ENCODE data around the gene FNDC10. TPM values are rescaled to one million over a fixed set of nuclear protein-coding genes. Genes with fewer than 3 reads are reported as not detected.

The FNDC10 gene
- total RNA-seq, 6 experiments from 2014 or later: 1.6 to 4.0 (median 2.0) TPM

- DNase-seq: no peak
- TF ChIP-seq CTCF (IDR thresholded peaks at IDR 0.05): no peak
- H3K36me3 Mint-ChIP-seq (ENCODE audit: low read depth): peaks cover 5% of the 10 kb centered on the region; the same call in 1 of the 2 replicates
- H3K27ac Mint-ChIP-seq: peak overlapping the region; percentile 89
- no peaks in the 10 kb centered on the region for H3K9me3 Mint-ChIP-seq
- peak overlapping the region; percentile 36; the same call in 1 of the 2 replicates for H3K4me3 Mint-ChIP-seq
- H3K4me1 Mint-ChIP-seq (ENCODE audit: low read depth): peaks cover 24% of the 10 kb centered on the region
- peaks cover 2% of the 10 kb centered on the region for H3K27me3 Mint-ChIP-seq (ENCODE audit: insufficient read depth)
Observed at GRCh38 chr1:1554550-1554925, 45.4 kb downstream of the FNDC10 start.

GRCh38 chr1:1553821-1554494, 46.0 kb downstream of the FNDC10 start:
- Mint-ChIP-seq H3K27ac (no peak overlapping the region), H3K4me1 (ENCODE audit: low read depth) (peaks cover 24% of the 10 kb centered on the region), H3K27me3 (ENCODE audit: insufficient read depth) (peaks cover 2% of the 10 kb centered on the region), H3K36me3 (ENCODE audit: low read depth) (peaks cover 5% of the 10 kb centered on the region; the same call in 1 of the 2 replicates), H3K4me3 (no peak overlapping the region), H3K9me3 (no peaks in the 10 kb centered on the region)
- DNase-seq: no peak
- TF ChIP-seq CTCF (IDR thresholded peaks at IDR 0.05): no peak

GRCh38 chr1:1552263-1552639, 47.7 kb downstream of the FNDC10 start:
- no peak for DNase-seq
- H3K4me3 Mint-ChIP-seq: no peak overlapping the region
- H3K27ac Mint-ChIP-seq: no peak overlapping the region
- H3K9me3 Mint-ChIP-seq: no peaks in the 10 kb centered on the region
- TF ChIP-seq CTCF (IDR thresholded peaks at IDR 0.05): no peak
- peaks cover 24% of the 10 kb centered on the region for H3K4me1 Mint-ChIP-seq (ENCODE audit: low read depth)
- H3K36me3 Mint-ChIP-seq (ENCODE audit: low read depth): peaks cover 5% of the 10 kb centered on the region; the same call in 1 of the 2 replicates
- peaks cover 2% of the 10 kb centered on the region for H3K27me3 Mint-ChIP-seq (ENCODE audit: insufficient read depth)

- no peak for DNase-seq
- no peaks in the 10 kb centered on the region for H3K9me3 Mint-ChIP-seq
- peaks cover 24% of the 10 kb centered on the region for H3K4me1 Mint-ChIP-seq (ENCODE audit: low read depth)
- H3K27me3 Mint-ChIP-seq (ENCODE audit: insufficient read depth): peaks cover 2% of the 10 kb centered on the region
- peaks cover 5% of the 10 kb centered on the region; the same call in 1 of the 2 replicates for H3K36me3 Mint-ChIP-seq (ENCODE audit: low read depth)
- no peak for TF ChIP-seq CTCF (IDR thresholded peaks at IDR 0.05)
- no peak overlapping the region for H3K4me3 Mint-ChIP-seq
- H3K27ac Mint-ChIP-seq: no peak overlapping the region; the same call in 1 of the 2 replicates
Observed at GRCh38 chr1:1551524-1552262, 48.2 kb downstream of the FNDC10 start.

DNA sequence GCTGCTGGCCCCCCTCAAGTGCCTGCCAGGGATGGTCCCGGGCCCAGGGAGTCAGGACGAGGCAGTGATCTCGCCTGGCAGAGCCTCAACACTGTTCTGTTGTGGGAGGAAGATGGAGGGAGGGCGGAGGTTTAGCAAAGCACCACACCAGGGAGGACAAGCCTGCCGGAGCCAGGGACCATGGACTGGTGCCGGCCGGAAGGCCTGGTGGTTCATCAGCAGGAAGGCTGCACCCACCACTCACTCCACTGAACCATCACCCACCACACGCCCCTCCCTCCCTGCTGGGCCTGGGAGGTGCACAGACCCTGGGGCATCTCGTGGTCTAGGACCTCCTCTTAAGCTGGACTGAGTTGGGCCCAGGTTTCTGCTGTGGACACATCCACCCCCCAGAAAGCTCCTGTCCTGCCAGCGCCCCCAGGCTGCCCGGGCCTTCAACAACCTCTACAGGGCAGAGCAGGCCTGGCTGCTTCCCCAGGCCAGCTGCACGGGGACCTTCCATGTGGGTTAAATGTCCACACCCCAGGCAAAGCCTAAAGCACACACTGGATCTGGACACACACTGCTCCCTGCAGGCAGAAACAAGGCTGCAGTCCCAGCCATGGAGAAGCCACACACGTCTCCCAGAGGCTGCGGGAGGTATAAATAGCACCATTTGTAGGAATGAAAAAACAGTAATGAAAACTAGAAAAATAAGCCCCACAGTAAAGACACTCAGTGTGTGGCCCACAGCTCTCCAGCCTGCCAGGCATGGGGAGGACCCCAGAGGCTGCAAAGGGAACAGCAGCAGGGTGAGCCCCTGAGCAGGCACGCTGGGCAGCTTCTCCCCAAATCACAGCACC, 49.1 kb downstream of the FNDC10 start:
- peak; percentile 52 for DNase-seq
- H3K4me1 Mint-ChIP-seq (ENCODE audit: low read depth): peaks cover 24% of the 10 kb centered on the region
- H3K9me3 Mint-ChIP-seq: no peaks in the 10 kb centered on the region
- H3K36me3 Mint-ChIP-seq (ENCODE audit: low read depth): peaks cover 5% of the 10 kb centered on the region; the same call in 1 of the 2 replicates
- peak; percentile 72 for TF ChIP-seq CTCF (IDR thresholded peaks at IDR 0.05)
- peak overlapping the region; percentile 64 for H3K27ac Mint-ChIP-seq
- no peak overlapping the region for H3K4me3 Mint-ChIP-seq
- H3K27me3 Mint-ChIP-seq (ENCODE audit: insufficient read depth): peaks cover 2% of the 10 kb centered on the region
